Activated T-cell treated with anti-CD3 and anti-CD28 coated beads, Interleukin-2, amount 50 U/mL, for 72 hours (primary cell): ENCODE results near the gene OST4. TPM values are rescaled to one million over a fixed set of nuclear protein-coding genes. Genes with fewer than 3 reads are reported as not detected.

ENCODE experiments used
- ATAC-seq, 2 donors: fragments of 150-1000 bp; cut with Tn5 transposase; replicated peaks in 1 of 2; 2 replicates each; pipeline ENCODE4 v1.10.0; 2021; ENCODE audit warnings: moderate library complexity in 2 of 2, mild to moderate bottlenecking in 1 of 2
- DNase-seq, 2 donors: peaks; one replicate each; pipeline ENCODE4 v3.0.0; 2021 to 2022; ENCODE audit warnings: mixed read lengths in 1 of 2
- H3K27ac Mint-ChIP-seq: one replicate; pipeline ENCODE4 v1.8.0; 2022; ENCODE audit warnings: mild to moderate bottlenecking, moderate library complexity, mixed read lengths
- H3K27me3 Mint-ChIP-seq: one replicate; pipeline ENCODE4 v1.8.0; 2022; ENCODE audit warnings: low read depth, mixed read lengths
- H3K36me3 Mint-ChIP-seq, 2 donors: one replicate each; pipeline ENCODE4 v1.8.0; 2022; ENCODE audit warnings: mixed read lengths in 2 of 2, mild to moderate bottlenecking in 1 of 2; ENCODE audit not compliant: insufficient read depth in 2 of 2
- H3K4me1 Mint-ChIP-seq: one replicate; pipeline ENCODE4 v1.8.0; 2022; ENCODE audit warnings: low read depth, mixed read lengths
- H3K4me3 Mint-ChIP-seq, 2 donors: one replicate each; pipeline ENCODE4 v1.8.0; 2022; ENCODE audit warnings: mild to moderate bottlenecking in 2 of 2, mixed read lengths in 2 of 2, moderate library complexity in 2 of 2
- H3K9me3 Mint-ChIP-seq, 2 donors: one replicate each; pipeline ENCODE4 v1.8.0; 2022; ENCODE audit warnings: mixed read lengths in 2 of 2
- total RNA-seq, 2 donors: library from RNA; stranded (reverse); gene quantifications; one replicate each; pipeline ENCODE4 v1.2.3, GENCODE V29; 2022

The OST4 gene
- total RNA-seq, 2 donors from 2014 or later = 238 to 260 TPM

GRCh38 chr2:27032495-27033252, 38.8 kb downstream of the OST4 start, which contains the start of gene TMEM214:
TSS of gene TMEM214 (plus strand) at chr2:27032965. CDS start at chr2:27033016, 51 bp downstream.
- no peaks in the 10 kb centered on the region for H3K9me3 Mint-ChIP-seq
- DNase-seq = peak; percentile 89 to 92
- peak within 1 kb of the TSS; percentile 91 to 94 for H3K4me3 Mint-ChIP-seq
- H3K4me1 Mint-ChIP-seq = peaks cover 73% of the 10 kb centered on the region
- ATAC-seq = peak; percentile 99
- peak within 1 kb of the TSS; percentile 96 for H3K27ac Mint-ChIP-seq
- H3K36me3 Mint-ChIP-seq = peaks cover 8 to 9% of the 10 kb centered on the region in 2 donors
- H3K27me3 Mint-ChIP-seq = no peaks in the 10 kb centered on the region

- Mint-ChIP-seq H3K4me3 (no peak overlapping the region), H3K27me3 (no peaks in the 10 kb centered on the region), H3K4me1 (peaks cover 56% of the 10 kb centered on the region), H3K27ac (no peak overlapping the region), H3K9me3 (no peaks in the 10 kb centered on the region), H3K36me3 (peaks cover 4 to 6% of the 10 kb centered on the region in 2 donors)
- ATAC-seq (no peak), DNase-seq (no peak)
Measured at GRCh38 chr2:27029051-27029450, 42.4 kb downstream of the OST4 start.

GRCh38 chr2:27027211-27027651, 44.2 kb downstream of the OST4 start:
- peaks cover 44% of the 10 kb centered on the region for H3K4me1 Mint-ChIP-seq
- no peak for ATAC-seq
- no peaks in the 10 kb centered on the region for H3K27me3 Mint-ChIP-seq
- H3K27ac Mint-ChIP-seq = no peak overlapping the region
- H3K36me3 Mint-ChIP-seq = peaks cover 0 to 1% of the 10 kb centered on the region in 2 donors
- H3K4me3 Mint-ChIP-seq = no peak overlapping the region
- H3K9me3 Mint-ChIP-seq = no peaks in the 10 kb centered on the region
- no peak for DNase-seq

- ATAC-seq = no peak
- H3K27ac Mint-ChIP-seq = no peak overlapping the region
Measured at GRCh38 chr2:27025861-27026851, 45.3 kb downstream of the OST4 start.

GRCh38 chr2:27025281-27025800, 46.1 kb downstream of the OST4 start:
- Mint-ChIP-seq H3K4me3 (no peak overlapping the region), H3K27ac (no peak overlapping the region), H3K4me1 (peaks cover 27% of the 10 kb centered on the region), H3K27me3 (no peaks in the 10 kb centered on the region), H3K9me3 (no peaks in the 10 kb centered on the region), H3K36me3 (no peaks in the 10 kb centered on the region)
- ATAC-seq (no peak), DNase-seq (no peak)

More at GRCh38 chr2:27025861-27026851, 45.3 kb downstream of the OST4 start:
- Mint-ChIP-seq H3K36me3 (peaks cover 0 to 1% of the 10 kb centered on the region in 2 donors), H3K27me3 (no peaks in the 10 kb centered on the region), H3K4me3 (no peak overlapping the region), H3K4me1 (peaks cover 33% of the 10 kb centered on the region), H3K9me3 (no peaks in the 10 kb centered on the region)
- no peak for DNase-seq

- no peaks in the 10 kb centered on the region for H3K36me3 Mint-ChIP-seq
- H3K9me3 Mint-ChIP-seq = no peaks in the 10 kb centered on the region
- peaks cover 22% of the 10 kb centered on the region for H3K4me1 Mint-ChIP-seq
- DNase-seq = no peak
- no peak for ATAC-seq
- no peaks in the 10 kb centered on the region for H3K27me3 Mint-ChIP-seq
- no peak overlapping the region for H3K4me3 Mint-ChIP-seq
- H3K27ac Mint-ChIP-seq = no peak overlapping the region
Measured at GRCh38 chr2:27024812-27025211, 46.6 kb downstream of the OST4 start.

- Mint-ChIP-seq H3K36me3 (no peaks in the 10 kb centered on the region), H3K4me1 (peaks cover 16% of the 10 kb centered on the region)
Measured at GRCh38 chr2:27024188-27024587, 47.3 kb downstream of the OST4 start.

GRCh38 chr2:27023740-27024139, 47.7 kb downstream of the OST4 start:
- H3K4me1 Mint-ChIP-seq = peaks cover 11% of the 10 kb centered on the region
- no peak overlapping the region for H3K27ac Mint-ChIP-seq
- no peak for ATAC-seq
- no peak for DNase-seq
- H3K36me3 Mint-ChIP-seq = no peaks in the 10 kb centered on the region
- no peaks in the 10 kb centered on the region for H3K9me3 Mint-ChIP-seq
- no peaks in the 10 kb centered on the region for H3K27me3 Mint-ChIP-seq
- no peak overlapping the region for H3K4me3 Mint-ChIP-seq

More at GRCh38 chr2:27024188-27024587, 47.3 kb downstream of the OST4 start:
- DNase-seq = no peak
- no peak for ATAC-seq
- H3K27me3 Mint-ChIP-seq = no peaks in the 10 kb centered on the region
- no peak overlapping the region for H3K27ac Mint-ChIP-seq
- no peak overlapping the region for H3K4me3 Mint-ChIP-seq
- H3K9me3 Mint-ChIP-seq = no peaks in the 10 kb centered on the region

- Mint-ChIP-seq H3K4me3 (no peak overlapping the region), H3K27me3 (no peaks in the 10 kb centered on the region), H3K9me3 (no peaks in the 10 kb centered on the region), H3K36me3 (no peaks in the 10 kb centered on the region), H3K4me1 (no peaks in the 10 kb centered on the region), H3K27ac (no peak overlapping the region)
- no peak for ATAC-seq
- DNase-seq = no peak
Measured at GRCh38 chr2:27021253-27022049, 50.0 kb downstream of the OST4 start.

Other genes with a start within 250 kb of the OST4 start
- not detected for gene DPYSL5, start 223.5 kb downstream of the OST4 start, total RNA-seq
- gene MAPRE3, start 101.0 kb downstream of the OST4 start, total RNA-seq = 1 to 10 TPM; 4.8 to 5.3 TPM
- 10 to 100 TPM; 50.5 to 53.6 TPM for gene TMEM214, start 38.7 kb downstream of the OST4 start, total RNA-seq
- gene AGBL5, start 20.0 kb downstream of the OST4 start, total RNA-seq = 10 to 100 TPM; 12.1 to 16.1 TPM
- gene EMILIN1, start 7.0 kb upstream of the OST4 start, total RNA-seq = 1 to 10 TPM in 1 of 2 donors, under 1 TPM in 1; 0.36 to 1.0 TPM
- gene KHK, start 15.1 kb upstream of the OST4 start, total RNA-seq = 10 to 100 TPM; 11.9 to 12.9 TPM
- gene CGREF1, start 47.5 kb upstream of the OST4 start, total RNA-seq = 1 to 10 TPM in 1 of 2 donors, under 1 TPM in 1; 0.81 to 2.4 TPM
- under 1 TPM; 0.34 to 0.72 TPM for gene ABHD1, start 52.2 kb upstream of the OST4 start, total RNA-seq
- gene PREB, start 63.0 kb upstream of the OST4 start, total RNA-seq = 10 to 100 TPM; 35.5 to 41.1 TPM
- not detected for gene PRR30, start 67.8 kb upstream of the OST4 start, total RNA-seq
- gene TCF23, start 77.3 kb upstream of the OST4 start, total RNA-seq = not detected
- gene ATRAID, start 140.4 kb upstream of the OST4 start, total RNA-seq = 10 to 100 TPM; 80.5 to 87.3 TPM
- gene SLC5A6, start 140.6 kb upstream of the OST4 start, total RNA-seq = 10 to 100 TPM; 38.8 to 39.2 TPM
- 10 to 100 TPM; 53.6 to 64.5 TPM for gene CAD, start 145.7 kb upstream of the OST4 start, total RNA-seq
- gene SLC30A3, start 191.4 kb upstream of the OST4 start, total RNA-seq = 1 to 10 TPM; 1.5 to 2.3 TPM
- under 1 TPM in 1 of 2 donors, not detected in 1; 0.31 TPM for gene DNAJC5G, start 203.8 kb upstream of the OST4 start, total RNA-seq
- under 1 TPM in 1 of 2 donors, not detected in 1; 0.36 TPM for gene TRIM54, start 210.8 kb upstream of the OST4 start, total RNA-seq
- 1 to 10 TPM; 4.9 to 7.6 TPM for gene UCN, start 236.8 kb upstream of the OST4 start, total RNA-seq